SJSA1 (cell line): Measurements from ENCODE around the gene PTPN2. TPM values are rescaled to one million over a fixed set of nuclear protein-coding genes. Genes with fewer than 3 reads are reported as not detected.
A peak's percentile ranks its signal among the peaks of the same experiment; 100 is the strongest.

Source experiments
- DNase-seq, 2 experiments: peaks; one replicate each; pipeline ENCODE4 v3.0.0-alpha.2; 2015 to 2020; ENCODE audit warnings: low spot score in 2 of 2, low read depth in 1 of 2
- H3K27ac ChIP-seq: fragments of 250-450 bp; sonication (Bioruptor Pico); 2 replicates; pipeline ENCODE4 v1.5.1; 2020; ENCODE audit warnings: mild to moderate bottlenecking, moderate library complexity
- H3K27me3 ChIP-seq: fragments of 250-450 bp; sonication (Bioruptor Pico); replicated peaks from 2 replicates; pipeline ENCODE4 v1.5.1; 2020; ENCODE audit warnings: mild to moderate bottlenecking, moderate library complexity
- H3K36me3 ChIP-seq: fragments of 250-450 bp; sonication (Bioruptor Pico); 2 replicates; pipeline ENCODE4 v1.5.1; 2020; ENCODE audit warnings: mild to moderate bottlenecking
- H3K4me1 ChIP-seq: fragments of 250-450 bp; sonication (Bioruptor Pico); replicated peaks from 2 replicates; pipeline ENCODE4 v1.6.1; 2021; ENCODE audit warnings: mild to moderate bottlenecking
- H3K4me3 ChIP-seq: fragments of 250-450 bp; sonication (Bioruptor Pico); 2 replicates; pipeline ENCODE4 v1.5.1; 2020; ENCODE audit warnings: mild to moderate bottlenecking
- H3K9me3 ChIP-seq: fragments of 250-450 bp; sonication (Bioruptor Pico); replicated peaks from 2 replicates; pipeline ENCODE4 v1.5.1; 2020; ENCODE audit warnings: mild to moderate bottlenecking
- total RNA-seq: library from RNA; depleted of rRNA; stranded (reverse); fragments of >200 nt; shearing (Covaris generic); gene quantifications from 2 replicates; pipeline ENCODE4 v1.2.3, GENCODE V29; 2014; rRNA removed

The PTPN2 gene
- total RNA-seq, 1 experiment from 2014 or later, result 52.7 TPM

GRCh38 chr18:12742453-12742852 is 141.6 kb downstream of the PTPN2 start:
- Histone ChIP-seq H3K9me3 (no peaks in the 10 kb centered on the region; the same call in 1 of the 2 replicates), H3K4me3 (no peak overlapping the region), H3K27me3 (no peaks in the 10 kb centered on the region), H3K4me1 (peaks cover 29% of the 10 kb centered on the region), H3K36me3 (no peaks in the 10 kb centered on the region), H3K27ac (peak overlapping the region; percentile 59)
- peak; percentile 29 to 51 for DNase-seq

Other genes starting within 250 kb of the PTPN2 start
- gene SPIRE1, start 226.1 kb downstream of the PTPN2 start, total RNA-seq, result 27.4 and 31.6 TPM in 2 replicates
- gene CEP76, start 181.5 kb downstream of the PTPN2 start, total RNA-seq, result 16.6 and 24.1 TPM in 2 replicates
- 79.7 and 112 TPM in 2 replicates for gene PSMG2, start 181.2 kb downstream of the PTPN2 start, total RNA-seq
- gene SEH1L, start 63.8 kb upstream of the PTPN2 start, total RNA-seq, result 39.5 and 61.2 TPM in 2 replicates
- gene CEP192, start 107.1 kb upstream of the PTPN2 start, total RNA-seq, result 35.9 and 37.2 TPM in 2 replicates